ENCODE results near the gene OR2L8.

DNA sequence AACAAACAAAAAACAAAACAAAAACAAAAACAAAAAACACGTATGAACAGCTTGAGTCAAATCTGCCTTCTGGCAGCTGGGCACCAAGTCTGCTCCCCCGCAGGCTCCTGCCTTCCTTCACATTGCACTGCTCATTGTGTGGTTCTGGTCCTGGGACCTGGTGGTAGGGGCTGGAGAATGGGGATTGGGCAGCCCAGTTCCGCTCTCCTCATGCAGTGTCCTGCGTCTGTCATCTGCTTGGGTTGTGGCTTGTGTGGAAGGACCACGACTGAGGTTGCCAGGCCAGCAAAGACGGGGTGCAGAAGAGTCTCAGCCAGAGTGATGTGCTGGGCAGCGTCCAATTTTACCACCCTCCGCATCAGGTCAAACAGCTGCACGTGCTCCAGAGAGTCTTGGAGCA, 12.9 kb upstream of the OR2L8 start:
- TF ChIP-seq, protein P1, sequence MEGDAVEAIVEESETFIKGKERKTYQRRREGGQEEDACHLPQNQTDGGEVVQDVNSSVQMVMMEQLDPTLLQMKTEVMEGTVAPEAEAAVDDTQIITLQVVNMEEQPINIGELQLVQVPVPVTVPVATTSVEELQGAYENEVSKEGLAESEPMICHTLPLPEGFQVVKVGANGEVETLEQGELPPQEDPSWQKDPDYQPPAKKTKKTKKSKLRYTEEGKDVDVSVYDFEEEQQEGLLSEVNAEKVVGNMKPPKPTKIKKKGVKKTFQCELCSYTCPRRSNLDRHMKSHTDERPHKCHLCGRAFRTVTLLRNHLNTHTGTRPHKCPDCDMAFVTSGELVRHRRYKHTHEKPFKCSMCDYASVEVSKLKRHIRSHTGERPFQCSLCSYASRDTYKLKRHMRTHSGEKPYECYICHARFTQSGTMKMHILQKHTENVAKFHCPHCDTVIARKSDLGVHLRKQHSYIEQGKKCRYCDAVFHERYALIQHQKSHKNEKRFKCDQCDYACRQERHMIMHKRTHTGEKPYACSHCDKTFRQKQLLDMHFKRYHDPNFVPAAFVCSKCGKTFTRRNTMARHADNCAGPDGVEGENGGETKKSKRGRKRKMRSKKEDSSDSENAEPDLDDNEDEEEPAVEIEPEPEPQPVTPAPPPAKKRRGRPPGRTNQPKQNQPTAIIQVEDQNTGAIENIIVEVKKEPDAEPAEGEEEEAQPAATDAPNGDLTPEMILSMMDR (IDR thresholded peaks at IDR 0.05): no peak
- no peak for TF ChIP-seq POLR2AphosphoS5 (IDR thresholded peaks at IDR 0.05)
- no peak for TF ChIP-seq POLR2A (IDR thresholded peaks at IDR 0.05)
- no peak for TF ChIP-seq EP300 (IDR thresholded peaks at IDR 0.05)

All from gastroesophageal sphincter (tissue), 3 donors.